HG03342 (cell line): ENCODE data around the gene TCERG1L.
"Not testable (repeated sequence)": the region's sequence is repeated elsewhere in the genome, so short reads cannot be mapped to it uniquely, and the experiment has no call there.

Experiments
- ATAC-seq: cut with Tn5 transposase; IDR thresholded peaks from one replicate; pipeline ENCODE4 v1.9.1; 2021; ENCODE audit warnings: mild to moderate bottlenecking, moderate library complexity; ENCODE audit not compliant: unreplicated experiment

TCERG1L gene

GRCh38 chr10:131174211-131174565 is 137.3 kb downstream of the TCERG1L start:
- ATAC-seq = no peak

- no peak for ATAC-seq
Observed at GRCh38 chr10:131173484-131174210, 137.9 kb downstream of the TCERG1L start.

DNA sequence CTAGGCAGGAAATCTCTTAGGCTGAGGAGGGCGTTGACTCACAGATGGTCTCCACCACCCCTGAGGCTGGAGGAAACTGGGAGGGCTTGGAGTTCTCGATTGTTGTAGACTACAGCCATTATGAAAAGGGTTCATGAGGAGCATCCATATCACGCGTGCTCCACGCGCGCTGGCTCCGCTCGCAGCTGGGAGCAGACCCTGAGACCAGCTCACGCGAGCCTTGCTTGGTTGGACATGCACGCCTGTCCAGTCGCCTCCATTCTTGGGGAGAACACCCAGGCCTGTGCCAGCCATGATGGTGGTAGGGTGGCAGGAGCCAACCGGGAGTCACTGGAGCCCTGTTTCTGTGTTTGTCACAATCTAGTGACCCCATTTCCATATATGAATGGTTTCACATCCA is 139.1 kb downstream of the TCERG1L start:
- ATAC-seq = no peak

GRCh38 chr10:131169146-131169545 is 142.4 kb downstream of the TCERG1L start:
- no peak for ATAC-seq

GRCh38 chr10:131168238-131168875 is 143.2 kb downstream of the TCERG1L start:
- no peak for ATAC-seq

DNA sequence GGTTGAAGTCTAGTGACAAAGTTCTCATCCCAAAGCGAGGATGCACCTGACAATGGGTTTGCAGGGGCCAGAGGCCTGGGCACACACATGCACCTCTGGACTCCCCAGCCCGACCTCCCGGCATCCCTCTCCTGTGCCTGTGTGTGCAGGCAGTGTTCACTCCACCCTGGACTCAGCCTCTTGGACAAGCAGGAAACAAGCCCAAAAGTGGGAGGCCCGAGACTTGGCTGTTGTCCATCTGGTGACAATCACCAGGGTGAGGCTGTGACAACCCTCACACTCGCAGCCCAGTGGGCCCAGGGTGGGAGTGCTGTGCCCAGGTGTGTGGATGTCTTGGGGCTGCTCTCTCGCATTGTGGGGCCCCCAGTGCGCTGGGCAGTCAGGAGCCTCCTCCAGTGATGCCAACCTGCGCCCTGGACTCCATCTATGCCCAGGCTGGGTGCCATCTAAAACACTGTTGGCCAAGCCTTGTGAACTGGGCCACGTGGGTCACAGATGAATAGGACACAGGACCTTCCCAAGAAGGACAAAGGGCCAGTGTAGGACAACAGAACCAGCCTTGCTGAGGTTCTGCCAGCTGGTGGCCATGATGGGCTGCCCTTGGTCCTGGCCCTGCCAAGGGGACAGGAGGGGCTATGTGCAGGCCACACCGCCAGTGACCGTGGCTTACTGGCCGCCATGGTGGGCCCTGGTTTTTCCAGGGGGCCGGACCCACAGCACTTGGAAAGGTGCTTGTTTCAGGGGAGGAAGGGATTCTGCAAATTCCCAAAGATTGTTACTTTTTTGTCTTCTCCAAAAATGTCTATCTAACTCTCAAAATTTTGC is 144.3 kb downstream of the TCERG1L start:
- no peak for ATAC-seq

- ATAC-seq = no peak
Observed at GRCh38 chr10:131166486-131166885, 145.0 kb downstream of the TCERG1L start.

DNA sequence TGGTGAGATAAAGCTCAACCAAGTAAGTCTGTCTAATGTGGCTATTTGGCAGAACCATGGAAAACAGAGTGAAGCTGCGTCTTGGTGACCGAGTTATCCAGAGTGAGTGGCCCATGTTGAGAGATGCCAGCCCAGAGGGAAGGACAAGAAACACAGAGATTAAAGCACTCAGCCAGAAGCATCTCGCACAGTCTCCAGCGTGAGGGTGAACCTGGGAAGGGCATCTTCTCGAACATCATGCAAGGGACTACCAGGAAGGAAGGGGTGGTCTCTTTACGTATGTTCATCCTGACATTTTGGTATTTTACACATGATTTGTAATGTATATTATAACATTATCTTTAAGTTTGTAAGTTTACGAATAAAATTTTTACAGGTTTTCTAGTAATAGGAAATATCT is 146.4 kb downstream of the TCERG1L start:
- ATAC-seq = no peak

DNA sequence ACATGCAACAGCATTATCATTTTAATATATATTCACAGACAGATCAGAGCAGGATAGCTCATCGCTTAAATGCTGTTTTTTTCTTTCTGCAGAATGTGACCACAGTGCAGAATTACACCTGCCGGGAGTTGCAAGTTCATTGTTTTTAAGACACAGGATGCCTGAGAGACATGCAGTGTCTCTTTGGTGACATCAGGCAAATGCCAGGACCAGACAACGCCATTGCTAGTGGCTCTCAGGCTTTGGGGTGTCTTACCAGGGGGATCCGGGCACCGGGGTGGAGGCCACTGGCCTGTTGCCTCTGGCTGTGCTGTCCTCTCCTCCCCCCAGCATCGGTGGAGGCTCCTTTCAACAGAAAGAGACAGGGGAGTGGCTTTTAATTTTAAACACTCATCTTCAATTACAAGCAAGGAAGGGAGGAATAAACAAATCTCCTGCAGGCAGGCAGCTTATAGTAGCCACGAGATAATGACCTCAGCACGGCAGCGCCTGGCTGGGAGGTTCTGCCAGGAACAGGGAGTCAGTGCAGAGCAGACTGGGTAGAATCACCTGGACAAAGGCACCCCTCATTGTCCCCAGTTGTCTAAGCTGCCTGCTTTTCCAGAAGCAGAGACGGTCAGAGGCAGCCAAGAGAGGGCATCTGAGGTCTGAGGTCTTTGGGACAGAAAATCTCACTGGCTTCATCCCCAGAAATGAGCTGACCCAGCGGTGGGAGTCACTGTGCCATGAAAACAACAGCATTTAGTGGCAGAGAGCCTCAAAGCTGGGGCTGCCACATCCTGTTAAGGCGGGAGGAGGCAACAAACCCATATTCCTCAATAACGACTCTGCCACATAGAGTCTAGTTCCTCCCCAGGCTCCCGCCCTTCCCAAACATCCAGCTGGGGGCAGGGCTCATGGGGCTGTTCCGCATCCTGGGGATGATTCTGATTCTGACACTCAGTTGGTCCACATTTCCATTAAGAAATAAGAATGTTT is 148.4 kb downstream of the TCERG1L start:
- ATAC-seq = no peak

GRCh38 chr10:131162211-131162610 is 149.3 kb downstream of the TCERG1L start:
- no peak for ATAC-seq

DNA sequence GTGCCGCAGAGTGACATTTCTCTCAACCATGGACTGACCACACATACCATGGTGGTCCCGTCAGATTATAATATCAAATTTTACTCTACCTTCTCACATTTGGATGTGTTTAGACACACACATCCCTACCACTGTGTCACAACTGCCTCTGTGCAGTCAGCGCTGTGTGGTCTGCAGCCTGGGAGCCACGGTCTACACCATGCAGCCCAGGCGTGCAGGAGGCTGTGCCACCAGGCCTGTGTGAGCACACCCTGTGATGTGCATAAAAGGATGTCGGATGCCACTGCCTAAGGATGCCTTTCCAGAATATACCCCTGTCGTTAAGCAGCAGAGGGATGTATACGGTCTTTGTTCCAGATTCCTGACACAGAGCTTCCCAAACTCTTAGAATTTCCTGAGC is 150.4 kb downstream of the TCERG1L start:
- no peak for ATAC-seq

DNA sequence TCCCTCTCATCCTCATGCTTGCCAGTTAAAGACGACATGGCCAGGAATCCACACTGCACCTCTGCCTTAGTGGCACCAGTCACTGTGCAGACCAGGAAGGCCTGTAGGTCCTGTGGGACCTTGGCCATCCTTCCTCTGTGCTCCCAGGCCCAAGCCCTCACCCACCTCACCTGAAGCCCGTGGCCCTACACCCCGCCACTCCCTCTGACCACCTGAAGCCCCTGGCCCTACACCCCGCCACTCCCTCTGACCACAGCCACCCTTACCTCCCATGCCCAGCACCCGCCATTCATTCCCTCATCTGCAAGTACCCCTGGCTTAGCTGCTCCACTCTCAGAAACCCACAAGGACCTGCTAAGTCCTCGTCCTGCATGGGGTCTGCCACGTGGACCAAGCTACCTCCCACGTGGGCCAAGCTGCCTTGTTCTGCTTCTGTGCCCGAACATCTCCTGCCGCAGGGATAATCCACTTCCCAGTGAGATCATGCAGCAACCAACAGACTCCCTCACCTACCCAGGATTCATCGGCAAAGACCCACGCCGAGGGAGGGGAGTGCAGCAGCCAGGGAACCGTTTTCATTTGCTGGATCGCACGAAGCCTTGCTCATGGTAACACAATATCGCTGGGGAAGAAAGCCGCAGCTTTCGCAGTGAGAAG is 151.2 kb downstream of the TCERG1L start:
- no peak for ATAC-seq

DNA sequence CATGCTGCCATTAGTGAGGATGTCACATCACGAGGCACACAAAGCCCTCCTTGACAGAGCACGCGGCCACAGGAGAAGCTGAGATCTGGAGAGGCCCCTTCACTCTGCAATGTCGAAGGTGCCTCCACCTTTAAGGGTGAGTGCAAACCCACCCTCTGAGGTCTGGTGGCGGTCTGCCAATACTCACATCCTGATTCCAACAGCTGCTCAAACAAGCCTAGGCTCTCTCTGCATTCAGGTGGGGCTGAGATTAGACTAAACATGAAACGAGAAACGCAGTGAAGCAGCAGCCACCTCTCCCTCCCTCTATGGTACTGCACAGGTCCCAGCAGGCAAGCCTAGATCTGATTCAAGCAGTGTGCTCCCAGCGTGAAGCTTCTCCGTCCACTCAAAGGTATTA is 151.8 kb downstream of the TCERG1L start:
- no peak for ATAC-seq

GRCh38 chr10:131158695-131159094 is 152.8 kb downstream of the TCERG1L start:
- ATAC-seq = no peak

- ATAC-seq = no peak
Observed at GRCh38 chr10:131157899-131158298, 153.6 kb downstream of the TCERG1L start.

DNA sequence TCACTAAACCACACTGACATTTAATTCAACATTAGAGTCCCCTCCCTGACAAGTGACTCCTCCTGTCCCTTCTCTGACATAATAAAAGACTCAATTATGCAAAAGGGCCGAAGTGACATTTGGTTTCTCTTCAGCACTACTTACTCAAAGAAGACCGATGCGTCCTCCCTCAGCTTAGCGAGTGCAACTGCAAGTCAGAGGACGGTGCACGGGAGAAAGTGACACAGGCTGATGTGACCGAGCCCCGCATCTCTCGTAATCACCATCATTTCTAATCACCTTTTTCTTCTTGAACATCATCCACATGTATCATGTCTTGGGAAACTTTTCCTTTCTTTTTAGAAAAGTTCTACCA is 155.7 kb downstream of the TCERG1L start:
- ATAC-seq = no peak

GRCh38 chr10:131155218-131155875 is 156.2 kb downstream of the TCERG1L start:
- no peak for ATAC-seq

- ATAC-seq = no peak
Observed at GRCh38 chr10:131154306-131155025, 157.1 kb downstream of the TCERG1L start.

DNA sequence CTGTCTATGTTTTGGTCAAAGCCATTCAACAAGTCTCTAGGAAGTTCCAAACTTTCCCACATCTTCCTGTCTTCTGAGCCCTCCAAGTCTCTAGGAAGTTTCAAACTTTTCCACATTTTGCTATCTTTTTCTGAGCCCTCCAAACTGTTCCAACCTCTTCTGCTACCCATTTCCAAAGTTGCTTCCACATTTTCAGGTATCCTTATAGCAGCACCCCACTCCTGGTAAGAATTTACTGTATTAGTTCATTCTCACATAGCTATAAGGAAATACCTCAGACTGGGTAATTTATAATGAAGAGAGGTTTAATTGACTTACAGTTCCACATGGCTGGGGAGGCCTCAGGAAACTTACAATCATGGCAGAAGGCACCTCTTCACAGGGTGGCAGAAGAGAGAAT is 159.1 kb downstream of the TCERG1L start:
- ATAC-seq = not testable (repeated sequence)
